IPS-20b (cell line): ENCODE results near the gene DEDD2.

Experiments
- H3K27ac ChIP-seq: one replicate; pipeline ENCODE4 v1.5.1; 2013; ENCODE audit warnings: low read length
- H3K27me3 ChIP-seq: 2 replicates; pipeline ENCODE4 v1.6.1; 2013; ENCODE audit warnings: mild to moderate bottlenecking, low read length, inconsistent platforms; ENCODE audit not compliant: insufficient read depth
- H3K36me3 ChIP-seq: 2 replicates; pipeline ENCODE4 v1.6.1; 2013; ENCODE audit warnings: low read depth, mild to moderate bottlenecking, inconsistent platforms, low read length, moderate library complexity; ENCODE audit not compliant: insufficient read depth
- H3K4me1 ChIP-seq: 2 replicates; pipeline ENCODE4 v1.6.1; 2013; ENCODE audit warnings: mild to moderate bottlenecking, control low read depth, inconsistent platforms, low read length, moderate library complexity; ENCODE audit not compliant: insufficient read depth
- H3K4me3 ChIP-seq: 2 replicates; pipeline ENCODE4 v1.5.1; 2013; ENCODE audit warnings: mild to moderate bottlenecking, low read length, inconsistent platforms
- H3K9ac ChIP-seq: 2 replicates; pipeline ENCODE4 v1.6.1; 2013; ENCODE audit warnings: low read depth, mild to moderate bottlenecking, inconsistent platforms, low read length, moderate library complexity
- H3K9me3 ChIP-seq: 2 replicates; pipeline ENCODE4 v1.6.1; 2013; ENCODE audit warnings: mild to moderate bottlenecking, low read depth, low read length, inconsistent platforms; ENCODE audit not compliant: insufficient read depth

Gene DEDD2

DNA sequence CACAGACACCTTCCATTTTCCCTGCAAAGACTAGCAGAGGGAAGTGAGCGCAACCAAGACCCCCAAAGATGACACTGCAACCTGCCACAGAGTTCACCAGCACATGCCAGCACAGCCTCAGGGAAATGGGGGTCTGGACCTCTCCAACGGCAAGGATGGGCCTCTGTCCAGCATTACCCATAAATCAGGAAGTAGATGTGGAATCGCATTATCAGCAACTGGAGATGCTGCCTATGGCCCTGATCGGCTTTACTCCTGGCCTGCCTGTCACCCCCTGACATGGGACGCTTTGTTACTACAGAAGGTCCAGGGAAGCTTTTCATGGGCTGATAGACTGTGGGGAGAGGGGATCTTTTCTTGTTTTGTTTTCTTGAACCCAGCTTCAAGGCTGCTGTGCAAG is 43.8 kb downstream of the DEDD2 start:
- peaks cover 2% of the 10 kb centered on the region; the same call in 1 of the 2 replicates for H3K4me1 ChIP-seq
- peaks cover 62% of the 10 kb centered on the region for H3K27me3 ChIP-seq
- no peaks in the 10 kb centered on the region for H3K36me3 ChIP-seq
- no peaks in the 10 kb centered on the region for H3K9me3 ChIP-seq
- no peak overlapping the region for H3K9ac ChIP-seq
- no peak overlapping the region for H3K27ac ChIP-seq
- H3K4me3 ChIP-seq, result no peak overlapping the region

DNA sequence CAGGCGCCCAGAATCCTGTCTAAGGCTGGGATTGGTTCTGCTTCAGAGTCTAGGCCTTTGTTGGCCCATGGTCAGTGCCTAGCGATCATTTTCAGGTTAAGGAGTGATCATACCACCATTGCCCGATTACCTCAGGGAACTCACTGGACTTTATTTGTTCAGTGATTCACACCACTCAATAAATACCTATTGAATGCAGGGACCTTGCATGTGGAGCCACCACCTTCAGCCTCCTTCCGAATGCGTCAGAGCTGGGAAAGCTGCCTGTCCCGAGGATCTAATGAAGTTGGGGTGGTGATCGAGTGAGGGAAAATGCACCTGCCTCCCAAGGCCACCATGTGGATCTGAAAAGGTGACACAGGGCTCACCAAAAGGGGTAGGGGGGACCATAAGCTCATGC is 45.2 kb downstream of the DEDD2 start:
- no peaks in the 10 kb centered on the region for H3K36me3 ChIP-seq
- no peak overlapping the region for H3K27ac ChIP-seq
- no peaks in the 10 kb centered on the region; the same call in 1 of the 2 replicates for H3K4me1 ChIP-seq
- H3K4me3 ChIP-seq, result no peak overlapping the region
- no peak overlapping the region for H3K9ac ChIP-seq
- H3K9me3 ChIP-seq, result no peaks in the 10 kb centered on the region
- H3K27me3 ChIP-seq, result peaks cover 48% of the 10 kb centered on the region

DNA sequence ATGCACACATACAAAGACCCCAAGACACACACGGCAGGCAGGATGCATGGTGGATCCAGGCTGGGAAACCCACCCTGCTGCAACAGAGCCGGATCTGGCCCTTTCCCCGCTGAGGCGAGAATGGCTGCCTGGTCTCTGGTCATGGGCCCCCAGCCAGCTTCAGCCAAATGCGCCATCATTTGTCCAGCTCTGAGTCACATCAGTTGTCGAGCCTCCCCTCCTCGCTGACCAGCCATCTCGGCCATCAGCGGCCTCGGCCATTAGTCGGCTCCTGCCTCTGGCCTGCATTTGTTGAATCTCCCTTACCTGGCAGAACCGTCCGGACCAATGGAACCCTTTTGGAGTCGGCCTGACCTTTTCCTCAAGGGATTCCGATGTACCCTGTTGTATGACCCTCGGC is 46.8 kb downstream of the DEDD2 start:
- no peaks in the 10 kb centered on the region for H3K9me3 ChIP-seq
- no peaks in the 10 kb centered on the region for H3K36me3 ChIP-seq
- no peak overlapping the region for H3K9ac ChIP-seq
- H3K27ac ChIP-seq, result no peak overlapping the region
- H3K4me3 ChIP-seq, result no peak overlapping the region
- H3K4me1 ChIP-seq, result no peaks in the 10 kb centered on the region; the same call in 1 of the 2 replicates
- peaks cover 35% of the 10 kb centered on the region for H3K27me3 ChIP-seq

DNA sequence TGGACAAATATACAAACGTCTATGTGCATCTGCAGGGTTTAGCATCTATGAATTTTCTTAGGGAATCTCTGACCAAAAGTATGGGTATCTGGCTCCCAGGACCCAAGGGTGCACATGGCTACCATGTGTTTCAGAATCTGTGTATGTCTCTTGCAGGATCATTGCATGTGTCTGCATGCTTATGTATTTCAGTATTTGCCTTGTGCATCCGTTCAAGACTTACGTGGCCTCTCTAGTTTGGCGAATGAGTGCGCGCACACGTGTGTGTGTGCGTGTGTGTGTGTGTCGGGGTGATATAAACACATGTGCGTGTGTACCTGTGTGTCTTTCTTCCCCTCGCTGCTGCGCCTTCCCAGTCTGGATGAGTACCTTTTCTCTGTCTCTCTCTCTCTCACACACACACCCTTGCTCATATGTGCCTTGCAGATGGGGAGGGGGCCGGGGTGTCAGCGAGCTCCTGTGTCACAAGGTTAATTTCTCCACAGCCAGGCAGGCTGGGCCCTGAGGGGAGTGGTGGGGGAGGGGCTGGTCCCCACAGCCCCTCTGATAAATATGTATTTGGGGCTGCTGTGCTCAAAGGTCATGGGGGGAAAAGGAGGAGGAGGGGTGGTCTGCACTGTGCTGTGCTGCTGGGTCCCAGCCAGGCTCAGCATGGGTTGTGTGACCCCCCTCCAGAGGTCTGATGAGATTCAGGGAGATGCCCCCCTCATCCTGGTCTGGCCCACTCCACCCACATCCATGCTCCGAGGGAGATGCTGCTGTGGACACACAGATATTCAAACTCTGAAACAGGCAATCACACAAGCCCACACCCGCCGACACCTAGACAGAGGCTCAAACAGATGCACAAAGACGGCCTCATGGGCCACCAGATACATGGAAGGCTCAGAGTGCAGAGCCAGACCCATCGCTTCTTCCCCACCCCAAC is 47.7 kb downstream of the DEDD2 start:
- no peaks in the 10 kb centered on the region for H3K36me3 ChIP-seq
- H3K4me1 ChIP-seq, result no peaks in the 10 kb centered on the region
- no peaks in the 10 kb centered on the region for H3K9me3 ChIP-seq
- H3K4me3 ChIP-seq, result no peak overlapping the region
- no peak overlapping the region for H3K9ac ChIP-seq
- H3K27me3 ChIP-seq, result peaks cover 25% of the 10 kb centered on the region
- no peak overlapping the region for H3K27ac ChIP-seq

DNA sequence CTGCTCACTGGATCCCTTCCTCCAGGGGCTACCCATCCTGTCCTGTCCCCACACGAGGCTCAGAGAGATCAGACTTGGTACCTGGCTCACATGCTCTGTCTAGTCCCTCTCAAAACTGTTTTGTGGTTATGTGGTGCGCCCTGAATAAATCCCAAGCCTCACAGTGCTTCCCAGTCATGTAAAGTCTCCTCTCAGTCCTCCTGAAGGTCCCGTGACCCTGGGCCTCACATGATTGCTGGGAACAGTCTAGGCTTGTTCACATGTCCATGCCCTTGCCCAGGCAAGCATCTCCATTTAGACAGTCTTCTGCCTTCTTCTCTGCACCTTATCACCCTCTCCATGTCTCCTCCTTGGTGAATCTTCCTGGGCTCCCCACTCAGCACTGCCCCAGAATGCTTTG is 49.3 kb downstream of the DEDD2 start:
- Histone ChIP-seq H3K9me3 (no peaks in the 10 kb centered on the region), H3K9ac (no peak overlapping the region), H3K27me3 (peaks cover 10% of the 10 kb centered on the region), H3K36me3 (no peaks in the 10 kb centered on the region), H3K27ac (no peak overlapping the region), H3K4me3 (no peak overlapping the region), H3K4me1 (no peaks in the 10 kb centered on the region)

DNA sequence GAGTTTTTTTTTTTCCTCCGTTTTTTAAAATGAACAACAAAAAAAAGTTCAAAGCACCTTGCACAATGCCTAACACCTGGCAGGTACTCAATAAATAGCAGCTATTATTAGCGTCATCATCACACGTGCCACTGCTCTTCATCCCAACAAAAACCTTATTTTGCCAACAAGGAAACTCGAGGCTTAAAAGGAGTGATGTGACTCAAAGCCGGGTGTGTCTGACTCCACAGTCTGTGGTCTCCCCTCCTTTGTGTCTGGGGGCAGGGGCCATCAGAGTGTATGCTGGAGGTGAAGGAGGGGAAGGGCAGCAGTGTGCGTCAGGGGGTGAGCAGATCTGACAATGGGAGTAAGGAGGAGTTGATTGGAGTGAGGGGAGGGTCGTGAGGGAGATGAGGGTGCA is 51.2 kb downstream of the DEDD2 start:
- Histone ChIP-seq H3K27ac (no peak overlapping the region), H3K9me3 (no peaks in the 10 kb centered on the region), H3K4me1 (no peaks in the 10 kb centered on the region), H3K9ac (no peak overlapping the region), H3K36me3 (no peaks in the 10 kb centered on the region), H3K27me3 (peaks cover under 1% of the 10 kb centered on the region; the same call in 1 of the 2 replicates), H3K4me3 (no peak overlapping the region)

DNA sequence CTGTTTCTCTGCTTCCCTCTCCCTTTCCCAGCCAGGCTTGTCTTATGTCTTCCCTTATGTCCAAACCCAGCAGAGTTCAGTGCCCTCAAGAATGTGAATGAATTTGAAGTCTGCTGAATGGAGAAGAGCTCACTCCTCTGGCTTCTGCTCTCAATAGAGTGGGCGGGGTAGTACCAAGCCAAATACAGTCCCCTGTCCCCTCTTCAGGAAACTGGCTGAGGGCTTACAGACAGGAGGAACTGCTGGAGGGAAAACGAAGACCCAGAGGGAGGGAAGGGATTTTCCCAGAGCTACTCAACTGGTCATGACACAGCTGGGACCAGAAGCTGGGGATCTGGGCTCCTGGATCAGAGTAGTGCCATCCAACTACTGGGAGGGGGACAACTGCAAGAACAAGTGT is 52.3 kb downstream of the DEDD2 start:
- no peak overlapping the region for H3K27ac ChIP-seq

DNA sequence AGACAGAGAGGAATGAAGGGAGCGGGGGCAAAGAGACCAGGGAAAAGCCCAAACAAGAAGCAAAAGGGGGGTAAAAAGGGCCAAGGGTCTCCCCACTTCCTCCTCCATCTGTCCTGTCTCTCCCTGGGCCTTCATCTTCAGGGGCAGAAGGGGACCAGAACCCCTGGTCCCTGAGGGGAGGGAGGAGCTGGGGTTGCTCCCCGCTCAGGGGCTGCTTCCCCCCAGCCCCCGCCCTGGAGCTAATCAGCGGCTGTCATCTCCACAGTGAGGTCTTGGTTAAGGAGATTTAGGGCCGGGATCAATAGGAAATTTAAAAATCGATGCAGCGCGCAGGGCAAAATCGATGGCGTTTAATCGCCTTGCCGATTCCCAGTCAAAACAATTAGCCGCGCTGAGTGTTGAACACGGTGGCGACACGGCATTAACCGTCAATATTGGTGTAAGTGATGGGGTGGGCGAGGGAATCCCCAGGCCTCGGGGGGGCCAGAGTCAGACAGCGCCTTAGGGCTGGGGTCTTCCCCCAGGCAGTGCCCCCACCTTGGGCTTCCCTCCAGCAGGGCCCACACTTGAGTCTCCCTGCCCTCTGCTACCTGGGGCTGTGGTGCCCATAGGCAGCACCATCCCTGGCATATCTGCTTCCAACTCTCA is 55.7 kb downstream of the DEDD2 start:
- Histone ChIP-seq H3K27ac (no peak overlapping the region), H3K4me1 (no peaks in the 10 kb centered on the region), H3K4me3 (no peak overlapping the region), H3K36me3 (no peaks in the 10 kb centered on the region), H3K9ac (no peak overlapping the region), H3K27me3 (peaks cover 30% of the 10 kb centered on the region; the same call in 1 of the 2 replicates), H3K9me3 (no peaks in the 10 kb centered on the region)

More for the DNA sequence above, 52.3 kb downstream of the DEDD2 start:
- Histone ChIP-seq H3K9me3 (no peaks in the 10 kb centered on the region), H3K4me1 (no peaks in the 10 kb centered on the region), H3K36me3 (no peaks in the 10 kb centered on the region), H3K27me3 (peaks cover 12% of the 10 kb centered on the region; the same call in 1 of the 2 replicates), H3K9ac (no peak overlapping the region), H3K4me3 (no peak overlapping the region)

DNA sequence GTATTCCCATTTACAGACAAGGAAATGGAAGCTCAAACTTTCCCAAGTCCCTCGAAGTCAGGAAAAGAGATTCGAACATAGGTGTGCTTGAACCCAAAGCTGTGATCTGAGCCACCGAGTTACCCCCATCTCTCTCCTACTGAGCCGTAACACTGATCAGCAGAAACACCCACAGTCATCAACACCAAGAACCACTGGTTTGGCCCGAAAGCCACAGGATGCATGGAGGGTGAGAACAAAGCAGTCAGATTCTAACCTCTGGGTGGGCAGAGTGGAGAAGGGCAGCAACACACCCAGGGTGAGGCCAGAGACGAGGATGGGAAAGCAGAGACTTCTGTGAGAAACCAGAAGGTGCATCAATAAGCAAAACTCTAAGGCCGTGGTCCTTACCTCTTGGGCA is 57.5 kb downstream of the DEDD2 start:
- peaks cover 11% of the 10 kb centered on the region; the same call in 1 of the 2 replicates for H3K4me1 ChIP-seq
- no peaks in the 10 kb centered on the region for H3K9me3 ChIP-seq
- no peaks in the 10 kb centered on the region for H3K36me3 ChIP-seq
- peaks cover 48% of the 10 kb centered on the region for H3K27me3 ChIP-seq
- no peak overlapping the region for H3K4me3 ChIP-seq
- no peak overlapping the region for H3K27ac ChIP-seq
- no peak overlapping the region for H3K9ac ChIP-seq

DNA sequence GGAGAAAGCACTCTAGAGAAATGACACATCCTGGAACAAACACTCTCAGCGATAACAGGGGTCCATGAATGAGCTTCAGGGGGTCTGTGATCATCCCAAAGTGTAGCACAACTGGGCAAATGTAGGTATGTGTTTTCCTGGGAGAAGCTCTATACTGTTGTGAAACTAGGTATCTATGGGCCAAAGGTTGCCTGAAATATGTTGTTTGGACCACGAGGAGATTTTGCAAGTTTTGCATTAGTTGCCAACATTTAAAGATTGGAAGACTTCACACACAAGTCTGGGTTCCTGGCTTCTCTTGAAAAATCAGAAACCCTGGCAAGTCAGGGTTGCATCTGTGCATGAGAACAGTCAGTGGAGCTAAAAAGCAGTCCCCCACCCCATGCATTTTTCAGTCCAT is 58.6 kb downstream of the DEDD2 start:
- Histone ChIP-seq H3K9me3 (no peaks in the 10 kb centered on the region), H3K4me3 (no peak overlapping the region), H3K4me1 (peaks cover 11% of the 10 kb centered on the region; the same call in 1 of the 2 replicates), H3K9ac (no peak overlapping the region), H3K27me3 (peaks cover 57% of the 10 kb centered on the region), H3K27ac (no peak overlapping the region), H3K36me3 (no peaks in the 10 kb centered on the region)

DNA sequence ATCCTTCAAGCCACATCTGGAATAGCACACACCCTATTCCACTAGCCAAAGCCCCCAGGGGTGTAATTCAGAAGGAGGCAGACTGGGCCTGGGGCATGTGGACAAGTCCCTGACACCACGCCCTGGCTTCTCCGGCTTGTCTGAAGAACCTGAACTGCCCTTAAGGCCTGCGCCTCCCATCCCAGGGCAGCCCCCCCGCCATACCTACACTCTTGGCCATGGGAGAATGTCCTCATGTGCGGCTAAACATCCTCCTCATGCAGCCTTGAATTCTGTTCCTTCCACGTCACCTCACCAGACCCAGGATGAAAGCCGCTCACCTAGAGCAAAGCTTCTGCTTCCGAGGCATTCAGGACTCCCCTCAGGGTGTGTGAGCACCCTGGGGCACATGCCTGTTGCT is 60.9 kb downstream of the DEDD2 start:
- Histone ChIP-seq H3K27ac (no peak overlapping the region), H3K4me1 (peaks cover 12% of the 10 kb centered on the region; the same call in 1 of the 2 replicates), H3K9ac (no peak overlapping the region), H3K9me3 (no peaks in the 10 kb centered on the region), H3K4me3 (no peak overlapping the region), H3K27me3 (peaks cover 57% of the 10 kb centered on the region), H3K36me3 (no peaks in the 10 kb centered on the region)

DNA sequence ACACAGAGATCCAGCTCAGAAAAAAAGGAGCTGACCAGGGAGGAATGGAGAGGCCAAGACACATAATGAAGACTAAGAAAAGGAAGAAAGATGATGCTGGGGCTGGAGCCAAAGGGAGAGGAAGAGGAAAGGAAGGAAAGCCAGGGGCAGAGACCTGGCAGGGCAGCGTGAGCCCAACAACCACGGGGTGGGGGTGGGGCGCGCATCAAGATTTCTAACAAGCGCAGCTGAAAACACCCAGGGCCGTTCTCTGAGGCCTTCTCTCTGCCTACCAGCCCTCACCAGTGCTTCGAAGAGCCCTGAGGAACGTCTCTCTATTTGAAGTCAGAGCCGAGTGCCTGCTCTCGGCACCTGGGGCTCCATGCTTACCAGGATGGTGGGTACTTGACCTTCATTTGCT is 61.7 kb downstream of the DEDD2 start:
- H3K36me3 ChIP-seq, result no peaks in the 10 kb centered on the region
- peak overlapping the region; percentile 5; the same call in 1 of the 2 replicates for H3K9ac ChIP-seq
- H3K27me3 ChIP-seq, result peaks cover 51% of the 10 kb centered on the region
- no peak overlapping the region for H3K27ac ChIP-seq
- H3K9me3 ChIP-seq, result no peaks in the 10 kb centered on the region
- peaks cover 17% of the 10 kb centered on the region; the same call in 1 of the 2 replicates for H3K4me1 ChIP-seq
- H3K4me3 ChIP-seq, result no peak overlapping the region
